GM21619 (cell line): Measurements from ENCODE around the gene UBE3B.

ENCODE experiments used
- ATAC-seq: cut with Tn5 transposase; IDR thresholded peaks from one replicate; pipeline ENCODE4 v1.9.1; 2021; ENCODE audit not compliant: unreplicated experiment

UBE3B gene

DNA sequence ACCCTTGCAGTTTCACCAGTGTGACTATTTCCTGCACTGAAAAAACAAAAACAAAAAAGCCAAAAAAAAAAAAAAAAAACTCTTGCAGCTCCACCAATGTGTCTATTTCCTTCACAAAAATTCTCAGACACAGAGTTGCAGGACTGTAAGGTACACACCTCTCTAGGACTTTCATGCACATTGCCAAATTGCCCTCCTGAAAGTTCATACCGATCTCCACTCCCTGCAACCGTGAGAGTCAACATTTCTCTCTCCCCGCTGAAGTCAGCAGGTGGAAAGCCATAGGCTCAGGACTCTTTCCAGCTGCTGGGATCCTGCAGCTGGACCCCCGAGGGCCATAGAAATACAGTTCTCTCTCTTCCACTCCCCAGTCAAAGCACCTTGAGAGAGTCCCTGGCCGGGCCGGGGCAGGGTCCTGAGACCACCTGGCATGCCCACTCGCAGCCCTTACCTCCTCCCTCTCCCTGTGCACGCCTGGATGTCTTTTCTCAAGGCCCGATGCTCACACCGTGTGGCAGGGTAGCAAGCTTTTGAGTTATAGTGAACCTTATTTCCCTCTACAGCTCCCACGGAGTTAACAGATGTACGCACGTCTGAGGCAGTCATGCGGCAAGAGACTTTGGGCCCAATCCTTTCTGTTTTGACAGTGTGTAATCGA, 72.3 kb downstream of the UBE3B start:
- ATAC-seq, result no peak

DNA sequence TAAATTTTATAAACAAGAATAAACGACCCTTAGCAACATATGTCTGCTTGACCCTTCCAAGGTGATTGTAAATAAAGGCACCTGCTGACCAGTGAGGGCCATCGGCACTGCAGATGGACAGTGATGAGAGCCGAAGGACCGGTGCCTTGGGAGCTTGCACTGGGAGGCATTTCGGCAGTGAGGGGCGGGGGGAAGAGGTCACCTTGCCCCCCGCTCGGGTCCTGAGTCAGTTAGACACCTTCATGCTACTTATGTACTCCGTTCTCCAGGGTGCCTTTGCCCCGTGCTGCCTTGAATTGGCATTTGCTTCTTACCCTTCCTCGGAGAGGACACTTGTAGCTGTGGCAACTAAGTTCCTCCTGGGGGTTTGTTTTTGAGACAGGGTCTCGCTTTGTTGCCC, 72.8 kb downstream of the UBE3B start:
- ATAC-seq, result no peak

DNA sequence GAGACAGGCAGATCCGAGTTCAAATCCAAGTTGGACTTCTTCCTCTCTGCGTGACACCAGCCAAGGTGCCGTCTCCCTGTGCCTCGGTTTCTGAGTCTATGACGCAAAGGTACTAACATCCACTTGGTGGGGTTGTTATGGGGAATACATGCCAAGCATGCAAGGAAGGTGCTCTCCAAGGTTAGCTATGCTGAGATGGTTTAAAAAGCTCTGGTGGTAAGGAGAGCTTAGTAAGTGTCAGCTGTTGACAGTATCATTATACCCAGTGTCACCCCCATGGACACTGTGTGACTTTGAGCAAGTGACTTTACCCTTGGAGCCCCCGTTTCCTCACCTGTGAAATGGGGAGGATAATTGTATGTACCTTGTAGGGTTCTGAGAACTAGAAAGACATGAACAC, 73.7 kb downstream of the UBE3B start:
- no peak for ATAC-seq

DNA sequence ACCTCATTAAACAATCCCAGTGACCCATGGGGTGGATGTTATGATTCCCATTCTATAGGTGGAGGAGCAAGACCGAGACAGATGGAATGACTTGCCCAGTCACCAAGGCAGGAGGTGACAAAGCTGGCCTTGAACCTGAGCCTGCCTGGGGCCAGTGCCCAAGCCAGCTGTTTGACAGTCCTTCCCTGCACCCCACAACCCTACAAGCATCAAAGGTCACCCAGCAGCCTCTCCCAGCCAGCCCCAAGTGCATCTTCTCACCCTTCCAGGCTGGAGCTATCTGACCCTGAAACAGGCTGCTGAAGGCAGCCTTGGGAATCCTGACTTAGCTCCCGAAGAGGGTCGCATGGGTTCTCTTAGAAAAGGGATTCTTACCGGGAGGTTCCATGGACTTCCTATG, 75.5 kb downstream of the UBE3B start:
- ATAC-seq, result no peak

DNA sequence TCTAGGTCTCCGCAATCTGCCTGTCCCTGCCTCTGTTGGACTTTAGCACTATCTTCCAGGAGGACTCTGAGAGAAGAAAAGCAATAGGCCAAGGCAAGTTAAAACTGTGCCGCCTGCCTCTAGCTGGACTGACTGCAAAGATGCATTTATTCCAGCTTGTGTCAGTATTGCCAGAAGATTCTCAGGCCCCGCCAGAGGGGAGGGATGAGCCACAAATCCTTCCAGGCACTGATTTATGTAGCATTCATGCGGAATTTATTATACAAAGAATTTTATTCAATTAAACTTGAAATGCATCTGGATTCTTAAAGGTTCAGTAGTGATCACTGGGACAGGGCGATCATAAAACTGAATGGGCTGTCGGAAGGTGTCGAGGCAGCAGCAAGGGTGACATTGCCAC, 76.0 kb downstream of the UBE3B start:
- ATAC-seq, result no peak

DNA sequence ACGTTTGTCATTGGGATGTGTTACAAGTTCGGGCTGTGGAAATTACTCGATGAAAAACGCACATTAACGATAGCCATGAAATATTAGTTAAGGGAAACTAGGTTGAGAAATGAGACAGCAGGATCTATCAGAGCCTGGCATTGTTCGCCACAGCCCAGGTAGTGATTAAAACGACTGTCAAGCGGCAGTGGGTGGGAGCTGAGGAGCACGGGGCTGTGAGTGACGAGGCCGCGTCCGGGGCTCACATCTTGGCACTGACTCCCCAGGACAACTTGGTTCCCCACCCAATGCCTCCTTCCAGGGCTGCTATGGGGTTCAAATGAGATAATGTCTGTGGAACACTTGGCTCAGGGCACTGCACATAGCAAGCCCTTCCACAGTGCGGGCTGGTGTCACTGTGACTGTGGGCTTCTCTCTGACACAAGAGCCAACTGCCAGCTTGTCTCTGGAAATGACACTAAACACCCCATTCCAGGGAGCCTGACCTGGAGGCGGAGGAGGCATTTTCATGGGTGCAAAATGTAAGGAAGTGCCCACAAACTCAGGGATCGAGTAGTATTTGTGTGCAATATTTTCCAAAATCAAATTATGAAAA, 76.6 kb downstream of the UBE3B start:
- no peak for ATAC-seq

DNA sequence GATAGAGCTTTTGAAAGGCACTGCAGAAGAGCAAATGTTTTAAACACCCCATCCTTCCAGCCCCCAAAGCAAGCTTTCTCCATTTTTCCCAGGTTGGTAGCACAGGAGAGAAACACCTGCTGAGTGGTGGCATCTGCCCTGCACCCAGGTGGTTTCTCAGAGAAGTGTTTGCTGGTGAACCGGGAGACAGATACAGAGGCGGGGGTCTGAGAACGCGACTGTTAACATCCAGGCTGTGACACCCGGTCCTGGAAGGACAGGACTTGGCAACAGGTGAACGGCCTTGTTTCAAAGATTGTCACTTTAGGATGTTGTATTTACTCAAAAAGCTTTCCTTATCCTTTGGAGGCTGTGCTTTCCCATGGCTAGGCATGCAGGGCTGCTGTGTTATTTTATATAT, 77.3 kb downstream of the UBE3B start:
- ATAC-seq, result no peak

DNA sequence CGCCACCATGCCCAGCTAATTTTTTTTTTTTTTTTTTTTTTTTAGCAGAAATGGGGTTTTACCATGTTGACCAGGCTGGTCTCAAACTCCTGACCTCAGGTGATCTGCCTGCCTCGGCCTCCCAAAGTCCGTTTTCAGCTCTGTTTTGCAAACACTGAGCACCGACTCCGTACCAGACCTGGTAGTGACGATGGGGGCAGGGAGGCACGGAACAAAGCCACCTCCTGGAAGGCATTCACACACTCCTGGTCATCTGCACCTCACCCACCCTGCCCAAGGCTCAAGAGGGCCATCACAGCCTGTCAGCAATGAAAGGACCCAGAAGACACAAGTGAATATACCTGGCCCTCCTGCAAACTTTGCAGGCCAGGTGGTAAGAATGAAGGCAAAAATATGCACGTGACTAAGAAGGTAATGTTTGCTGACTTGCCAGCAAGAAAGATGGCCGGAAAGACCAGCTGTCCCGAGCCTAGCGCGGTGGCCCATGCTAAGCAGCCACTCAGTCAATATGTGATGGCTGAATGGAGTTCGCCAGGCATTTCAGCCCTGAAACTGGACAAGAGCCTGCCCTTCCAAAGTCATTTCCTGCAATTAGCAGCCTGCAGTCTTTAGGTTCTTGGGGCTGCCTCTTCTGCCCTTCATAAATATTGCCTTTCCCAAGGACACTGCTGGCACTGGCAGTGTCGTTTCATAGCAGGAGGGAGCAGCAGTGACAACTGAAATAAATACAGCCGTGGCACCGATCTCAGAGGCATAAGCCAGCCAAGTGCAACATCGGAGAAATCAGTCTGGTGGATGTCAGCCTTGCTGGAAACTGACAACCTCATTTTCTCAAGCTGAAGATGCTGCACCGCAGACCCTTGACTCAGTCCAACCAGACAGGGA, 78.2 kb downstream of the UBE3B start:
- no peak for ATAC-seq

DNA sequence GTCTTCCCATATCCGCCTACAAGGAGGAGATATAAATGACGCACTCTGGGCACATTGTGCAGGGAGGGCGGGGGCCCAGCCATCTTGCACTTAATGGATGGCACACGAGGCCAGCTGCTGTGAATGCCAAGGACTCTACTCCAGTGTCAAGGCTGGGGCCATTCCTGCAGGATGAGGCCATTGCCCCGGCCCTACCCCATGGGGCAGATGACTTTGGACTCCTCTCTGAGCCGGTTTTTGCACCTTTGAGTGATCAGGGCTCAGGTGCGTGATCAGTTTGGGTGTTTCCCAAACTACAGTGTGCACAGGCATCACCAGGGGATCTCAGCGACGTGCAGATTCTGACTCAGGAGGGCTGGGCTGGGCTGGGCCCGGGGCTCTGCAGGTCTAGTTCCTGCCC, 79.8 kb downstream of the UBE3B start:
- ATAC-seq, result no peak

DNA sequence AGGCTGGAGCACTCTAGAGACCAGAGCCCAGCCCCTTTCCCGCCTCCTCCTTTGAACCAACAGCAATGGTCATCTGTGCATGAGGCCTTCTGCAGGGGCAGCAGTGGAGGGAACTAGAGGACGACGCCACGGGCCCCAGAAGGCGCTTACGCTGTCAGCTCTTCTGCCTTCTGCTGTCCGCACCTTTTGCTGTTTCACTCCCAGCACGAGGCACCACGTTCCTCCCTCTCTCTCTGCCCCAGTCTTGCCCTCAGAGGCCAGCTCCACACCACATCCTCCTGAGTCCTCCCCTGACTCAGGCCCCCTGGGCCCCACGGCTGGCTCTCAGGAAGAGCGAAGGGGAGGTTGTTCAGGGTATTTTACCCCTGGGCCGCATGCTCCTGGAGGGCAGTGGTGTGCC, 80.4 kb downstream of the UBE3B start:
- no peak for ATAC-seq

DNA sequence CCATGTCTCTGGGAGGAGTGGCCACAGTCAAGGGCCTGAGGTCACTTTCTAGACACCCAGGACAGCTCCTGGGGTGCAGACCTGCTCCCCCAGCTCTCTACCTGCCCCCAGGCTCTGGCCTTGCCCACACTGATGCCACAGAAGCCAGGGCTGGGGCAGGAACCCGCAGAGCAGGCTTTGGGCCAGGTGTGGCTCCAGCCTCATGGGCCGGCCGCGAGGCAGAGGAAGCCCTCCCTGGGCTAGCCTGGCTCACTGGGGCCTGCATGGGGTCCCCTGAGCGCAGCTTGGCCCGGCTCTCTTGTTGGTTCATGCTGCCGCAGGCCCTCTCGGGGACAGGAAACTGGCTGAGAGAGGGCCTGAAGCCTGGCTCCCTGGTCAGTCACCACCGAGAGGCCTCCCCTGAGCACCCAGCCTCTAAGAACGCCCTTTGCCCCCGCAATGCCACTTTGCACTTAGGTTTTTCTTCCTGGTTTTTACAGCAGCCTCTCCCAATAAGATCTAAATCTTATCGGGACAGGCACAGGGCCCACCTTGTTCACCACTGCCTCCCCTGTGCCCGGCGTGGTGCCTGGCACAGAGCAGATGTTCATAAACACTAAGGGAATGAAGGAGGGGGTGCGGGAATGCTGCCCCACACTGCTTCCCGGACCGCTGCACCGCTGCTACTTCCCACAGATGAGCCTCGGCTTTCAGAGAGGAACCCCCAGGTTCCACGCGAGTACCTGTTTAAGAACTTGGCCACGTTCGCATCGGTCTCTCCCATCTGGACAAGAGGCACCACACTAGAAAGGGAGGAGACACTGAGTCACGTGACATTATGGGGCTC, 81.2 kb downstream of the UBE3B start:
- ATAC-seq, result no peak

DNA sequence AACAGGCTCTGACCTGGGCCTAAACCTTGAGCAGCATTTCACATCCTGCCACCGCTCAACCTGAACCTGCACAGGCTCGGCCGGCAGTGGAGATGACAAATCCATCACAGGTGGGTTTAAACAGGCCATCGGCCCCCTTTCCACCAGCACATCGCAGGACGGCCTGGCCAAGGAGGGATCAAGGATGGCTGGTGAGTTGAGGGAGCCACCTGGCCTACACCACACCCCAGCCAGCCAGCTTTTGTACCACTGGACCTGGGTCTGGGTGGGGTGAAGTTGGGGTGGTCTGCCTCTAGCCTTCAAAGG, 81.7 kb downstream of the UBE3B start:
- no peak for ATAC-seq

DNA sequence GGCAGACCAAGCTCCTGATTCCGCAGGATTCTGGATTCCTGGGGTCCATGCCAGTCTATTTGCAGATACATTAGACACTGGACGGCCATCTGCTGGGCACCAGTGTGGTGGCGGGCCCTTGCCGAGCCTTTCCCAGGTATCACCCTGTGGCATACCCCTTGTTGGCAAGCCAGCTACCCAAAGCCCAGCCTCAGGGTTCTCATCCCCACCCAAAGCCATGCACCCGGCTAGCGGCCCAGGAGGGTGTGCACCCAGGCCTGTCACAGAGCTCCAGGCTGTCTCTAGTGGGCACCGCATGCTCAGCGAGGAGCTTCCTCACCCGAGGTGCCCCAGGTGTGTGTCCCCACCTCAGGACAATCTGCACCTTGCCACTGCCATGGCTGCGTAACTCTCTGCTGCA, 82.2 kb downstream of the UBE3B start:
- no peak for ATAC-seq

DNA sequence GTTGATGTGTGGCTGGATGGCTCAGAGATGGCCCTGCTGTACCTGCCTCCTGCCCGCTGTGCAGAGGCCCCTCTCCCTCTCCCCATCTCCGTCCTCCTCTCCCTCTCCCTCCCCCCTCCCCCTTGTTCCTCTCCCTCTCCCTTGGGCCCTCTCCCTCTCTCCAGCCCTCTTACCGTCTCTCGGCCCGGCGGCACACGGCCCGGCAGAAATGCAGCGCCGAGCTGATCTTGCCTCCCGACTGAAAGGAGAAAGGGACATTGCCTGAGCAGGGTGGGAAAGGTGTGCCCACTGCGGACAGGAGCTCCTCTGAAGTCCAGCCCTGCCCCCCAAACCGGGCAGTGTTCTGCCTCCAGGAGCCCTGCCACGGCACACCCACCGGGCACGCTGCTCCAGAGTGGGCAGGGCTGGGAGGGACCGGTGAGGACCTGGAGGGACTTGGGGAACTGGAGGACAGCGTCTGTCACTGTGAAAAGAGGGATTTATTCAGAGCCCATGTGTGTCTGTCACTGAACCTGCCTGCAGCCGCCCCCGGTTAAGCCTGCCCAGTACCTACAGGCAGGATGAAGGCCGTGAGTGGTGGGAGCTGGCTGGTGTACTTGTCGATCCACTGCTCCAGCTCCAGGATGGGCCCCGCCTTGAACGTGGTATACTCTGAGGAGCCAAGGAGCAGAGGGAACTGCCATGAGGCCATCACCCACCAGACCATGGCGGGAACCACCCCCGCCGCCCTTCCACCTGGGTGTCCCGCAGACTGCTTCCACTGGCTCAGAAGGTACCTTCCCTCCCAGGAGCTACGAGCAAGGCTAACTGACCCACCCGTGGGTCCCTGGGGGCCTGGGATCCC, 83.7 kb downstream of the UBE3B start:
- ATAC-seq, result no peak

DNA sequence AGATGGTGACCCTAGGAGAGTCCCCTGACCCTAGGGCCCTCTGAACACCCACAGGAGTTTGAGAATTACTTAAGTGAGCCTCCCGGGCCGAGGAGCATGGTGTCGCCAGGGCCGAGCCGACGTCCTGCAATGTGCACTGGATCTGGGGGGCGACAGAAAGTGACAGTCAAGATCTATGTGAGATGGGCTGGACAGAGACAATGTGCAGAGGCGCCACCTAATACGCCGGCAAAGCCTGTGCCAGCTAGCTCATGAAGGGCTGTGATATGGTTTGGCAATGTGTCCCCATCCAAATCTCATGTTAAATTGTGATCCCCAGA, 84.2 kb downstream of the UBE3B start:
- ATAC-seq, result no peak

DNA sequence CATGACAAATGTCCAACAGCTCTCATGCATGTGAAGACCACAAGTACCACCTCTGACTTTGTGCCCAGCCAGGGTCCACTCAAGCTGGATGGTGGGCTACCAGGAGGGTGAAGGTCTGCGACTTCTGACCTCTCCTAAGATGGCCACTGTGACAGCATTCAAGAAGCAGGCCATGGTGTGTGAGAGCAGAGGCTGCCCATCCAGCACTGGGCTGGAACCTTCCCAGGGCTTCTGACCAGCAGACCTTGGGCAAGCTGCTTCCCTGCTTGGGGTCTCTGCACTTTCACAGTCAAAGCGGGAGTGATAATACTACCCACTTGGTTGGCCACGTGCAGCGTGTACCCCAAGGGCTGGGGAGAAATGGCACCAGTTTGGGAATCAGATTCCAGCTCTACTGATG, 85.4 kb downstream of the UBE3B start:
- ATAC-seq, result no peak

DNA sequence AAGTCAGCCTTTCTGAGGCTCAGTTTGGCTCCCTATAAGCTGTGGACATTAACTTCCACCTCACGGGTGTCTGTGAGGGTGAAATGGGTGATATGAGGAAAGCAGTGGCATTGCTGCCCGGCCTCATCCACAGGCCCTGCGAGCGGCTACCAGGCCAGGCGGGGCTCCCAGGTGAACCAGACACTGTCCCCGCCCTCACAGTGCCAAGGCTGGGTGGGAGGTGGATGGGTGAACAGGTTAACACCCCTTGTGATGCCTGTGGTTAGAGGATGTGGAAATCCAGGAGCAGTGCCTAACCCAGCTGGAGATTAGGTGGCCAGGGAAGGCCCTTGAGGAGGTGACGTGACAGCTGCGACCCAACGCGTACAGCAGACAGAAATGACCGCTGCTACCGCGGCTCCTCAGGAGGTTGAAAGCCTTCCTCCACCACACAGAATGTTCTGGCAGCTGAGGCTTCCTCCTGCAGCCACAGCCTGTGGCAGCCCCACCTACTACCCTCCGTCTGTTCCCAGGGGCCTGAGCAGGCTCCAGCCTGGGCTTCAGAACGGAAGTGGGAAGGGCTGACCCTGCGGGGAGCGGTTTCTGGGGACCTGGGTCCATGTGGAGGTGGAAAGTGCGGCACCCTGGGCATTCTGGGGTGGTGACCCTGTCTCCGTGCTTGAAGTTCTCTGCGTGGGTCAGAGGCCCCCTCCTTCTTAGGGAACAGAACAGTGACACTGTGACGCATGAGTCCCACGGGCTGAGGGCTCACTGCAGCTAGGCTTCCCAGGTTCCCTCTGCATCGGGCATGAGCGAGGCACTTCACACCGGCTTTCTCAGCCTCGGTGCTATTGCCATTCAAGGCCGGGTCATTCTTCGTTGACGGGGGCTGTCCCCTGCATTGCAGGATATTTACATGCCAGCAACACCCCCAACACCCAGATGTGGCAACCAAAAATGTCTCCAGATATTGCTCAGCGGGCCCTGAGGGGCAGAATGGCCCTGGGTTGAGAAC, 86.2 kb downstream of the UBE3B start:
- ATAC-seq, result no peak

DNA sequence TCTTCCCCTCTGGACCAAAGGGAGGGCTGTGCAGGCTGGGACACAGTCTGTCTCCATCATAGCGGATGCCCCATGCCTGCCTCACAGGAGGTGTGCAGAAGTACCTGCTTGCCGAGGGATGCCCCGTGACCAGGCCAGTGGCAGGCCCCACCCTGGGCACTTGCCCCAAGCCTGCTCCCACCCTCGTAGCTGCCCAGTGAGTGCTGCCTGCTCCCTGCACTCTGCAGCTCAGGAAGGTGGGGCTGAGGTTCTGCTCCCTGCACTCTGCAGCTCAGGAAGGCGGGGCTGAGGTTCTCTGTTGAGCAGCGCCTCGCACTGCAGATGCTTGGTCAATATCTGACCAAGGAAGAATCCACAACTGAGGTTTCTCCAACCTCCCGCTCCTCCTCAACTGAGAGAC, 89.0 kb downstream of the UBE3B start:
- no peak for ATAC-seq

DNA sequence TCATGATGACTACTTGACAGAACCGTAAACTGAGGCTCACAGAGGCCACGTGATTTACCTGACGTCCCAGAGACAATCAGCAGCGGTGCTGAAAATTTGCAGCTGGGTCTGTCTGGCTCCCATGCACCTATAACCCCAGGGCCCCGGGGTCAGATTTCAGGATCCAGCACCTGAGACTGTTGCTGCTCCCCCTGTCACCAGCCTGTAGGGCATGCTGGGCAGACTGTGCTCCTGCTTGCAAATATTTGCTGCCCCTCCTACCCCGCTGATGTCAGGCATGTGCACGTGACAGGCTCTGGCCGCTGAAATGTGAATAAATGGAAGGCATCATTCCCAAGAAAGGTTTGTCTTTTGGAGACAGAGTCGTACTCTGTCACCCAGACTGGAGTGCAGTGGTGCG, 89.9 kb downstream of the UBE3B start:
- no peak for ATAC-seq

DNA sequence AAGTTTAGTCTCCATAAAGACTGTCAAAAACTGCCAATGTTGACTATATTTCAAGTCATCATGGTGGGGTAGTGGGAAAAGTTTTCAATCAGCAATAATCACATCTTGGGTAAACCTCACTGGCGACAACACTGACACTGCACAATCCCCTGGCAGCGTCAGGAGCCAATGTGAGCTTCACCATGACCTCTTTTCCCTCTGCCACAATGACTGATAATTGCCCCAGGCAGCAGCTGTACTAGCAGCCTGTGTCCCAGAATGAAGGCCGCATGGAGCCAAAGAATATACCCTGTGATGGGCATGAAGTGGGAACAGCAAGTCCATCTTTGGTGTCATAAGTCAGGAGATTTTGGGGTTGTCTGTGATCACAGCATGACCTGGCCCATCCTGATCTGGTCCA, 90.5 kb downstream of the UBE3B start:
- no peak for ATAC-seq
